HepG2 (cell line): ENCODE results near the gene PPP4R3A. TPM values are rescaled to one million over a fixed set of nuclear protein-coding genes. Genes with fewer than 3 reads are reported as not detected.
A peak's percentile ranks its signal among the peaks of the same experiment; 100 is the strongest.

Experiments used
- ARNTL ChIP-seq: sonication (generic); formaldehyde crosslinking; IDR thresholded peaks from 2 replicates; pipeline ENCODE4 v1.4.0; 2020; ENCODE audit warnings: mild to moderate bottlenecking, missing genetic modification reagents
- HNRNPK ChIP-seq: fragments of 200-400 bp; formaldehyde crosslinking; IDR thresholded peaks from 2 replicates; pipeline ENCODE4 v1.6.1; 2018; ENCODE audit warnings: low read length, low read depth, moderate library complexity, mild to moderate bottlenecking; ENCODE audit not compliant: poor library complexity, severe bottlenecking
- KAT2B ChIP-seq: fragments of 150-350 bp; IDR thresholded peaks from 2 replicates; pipeline ENCODE4 v1.6.1; 2014; ENCODE audit warnings: low read depth, low read length, borderline replicate concordance
- KLF13 ChIP-seq: sonication (generic); formaldehyde crosslinking; IDR thresholded peaks from 2 replicates; pipeline ENCODE4 v1.4.0; 2020; ENCODE audit warnings: mild to moderate bottlenecking, missing genetic modification reagents
- MXI1 ChIP-seq: IDR thresholded peaks from 3 replicates; pipeline ENCODE4 v1.6.1; 2012; ENCODE audit warnings: low read depth, low read length, inconsistent platforms, borderline replicate concordance
- NFRKB ChIP-seq: fragments of 450-650 bp; IDR thresholded peaks from 2 replicates; pipeline ENCODE4 v1.6.1; 2017
- PAWR ChIP-seq: sonication (generic); formaldehyde crosslinking; IDR thresholded peaks from 2 replicates; pipeline ENCODE4 v1.4.0; 2020; ENCODE audit warnings: missing genetic modification reagents, mild to moderate bottlenecking, borderline replicate concordance
- PITX1 ChIP-seq: sonication (generic); formaldehyde crosslinking; IDR thresholded peaks from 2 replicates; pipeline ENCODE4 v1.5.1; 2020; ENCODE audit warnings: mild to moderate bottlenecking, missing genetic modification reagents
- PRDM10 ChIP-seq: sonication (generic); formaldehyde crosslinking; IDR thresholded peaks from 2 replicates; pipeline ENCODE4 v1.4.0; 2020; ENCODE audit warnings: low read depth, missing genetic modification reagents
- RBM22 ChIP-seq: fragments of 200-400 bp; formaldehyde crosslinking; optimal IDR thresholded peaks from 2 replicates; pipeline ENCODE3; 2017; ENCODE audit warnings: mild to moderate bottlenecking, low read length, moderate library complexity
- RNF219 ChIP-seq: sonication (generic); formaldehyde crosslinking; IDR thresholded peaks from 2 replicates; pipeline ENCODE4 v1.5.0; 2020; ENCODE audit warnings: mild to moderate bottlenecking, missing genetic modification reagents
- RXRB ChIP-seq: IDR thresholded peaks from 2 replicates; pipeline ENCODE4 v1.6.1; 2016; ENCODE audit warnings: borderline replicate concordance, missing genetic modification reagents, missing compliant biosample characterization
- THAP9 ChIP-seq: sonication (generic); formaldehyde crosslinking; IDR thresholded peaks from 2 replicates; pipeline ENCODE4; 2020; ENCODE audit warnings: missing genetic modification reagents, mild to moderate bottlenecking, borderline replicate concordance
- ZBTB42 ChIP-seq: sonication (generic); formaldehyde crosslinking; IDR thresholded peaks from 2 replicates; pipeline ENCODE4 v1.5.0; 2020; ENCODE audit warnings: mild to moderate bottlenecking, missing genetic modification reagents
- ZFYVE20 ChIP-seq: sonication (generic); formaldehyde crosslinking; IDR thresholded peaks from 2 replicates; pipeline ENCODE4 v1.8.0; 2023; ENCODE audit warnings: low read depth, mild to moderate bottlenecking, moderate library complexity, missing genetic modification reagents, borderline replicate concordance
- ZNF234 ChIP-seq: sonication (generic); formaldehyde crosslinking; conservative IDR thresholded peaks from 2 replicates; pipeline ENCODE4 v1.5.1; 2020; ENCODE audit warnings: mild to moderate bottlenecking, missing genetic modification reagents
- ZNF556 ChIP-seq: sonication (generic); formaldehyde crosslinking; IDR thresholded peaks from 2 replicates; pipeline ENCODE4 v1.4.0; 2020; ENCODE audit warnings: mild to moderate bottlenecking, missing genetic modification reagents, borderline replicate concordance
- ZNF557 ChIP-seq: sonication (generic); formaldehyde crosslinking; IDR thresholded peaks from 2 replicates; pipeline ENCODE4 v1.4.0; 2020; ENCODE audit warnings: missing genetic modification reagents
- ZNF569 ChIP-seq: sonication (generic); formaldehyde crosslinking; IDR thresholded peaks from 2 replicates; pipeline ENCODE4 v1.5.0; 2020; ENCODE audit warnings: mild to moderate bottlenecking, missing genetic modification reagents, moderate library complexity, borderline replicate concordance
- polyA plus RNA-seq, 8 experiments: library from polyadenylated mRNA; depleted of rRNA in 3 of 8; stranded (reverse) in 7 of 8; unstranded in 1 of 8; fragments of >200 nt; fragmentation: Illumina TruSeq in 4 of 8; extraction: Trizol in 4 of 8; gene quantifications; 2 replicates each; pipeline versions ENCODE4 v1.2.1 to v1.2.3, GENCODE V29; 2011 to 2016; ENCODE audit warnings: low read depth in 4 of 8, missing spikeins in 1 of 8, mixed read lengths in 1 of 8; ENCODE audit not compliant: insufficient read depth in 1 of 8
- total RNA-seq, 5 experiments: library from RNA; depleted of rRNA; stranded (reverse); fragments of >200 nt; fragmentation: Illumina TruSeq; extraction: Trizol; gene quantifications; 2 replicates each; pipeline ENCODE4 v1.2.3, GENCODE V29; 2016; ENCODE audit warnings: low read depth in 1 of 5

The PPP4R3A gene
- total and polyA plus RNA-seq, 2 of the 13 experiments (the other 11 are each of a cell fraction or from before 2014, with no cell fraction given): 22.5 to 57.4 TPM

GRCh38 chr14:91510171-91511042 is at the start of gene PPP4R3A (continued):
- peak; percentile 67 for TF ChIP-seq HNRNPK
- TF ChIP-seq NFRKB: peak; percentile 96
- 0 out of 2 replicates have a peak, but pooled peaks have one; percentile 48 for TF ChIP-seq PITX1 (CRISPR knock-in tag)
- TF ChIP-seq ZNF234 (CRISPR knock-in tag): peak; percentile 60
- peak; percentile 88; the same call in 1 of the 2 replicates for TF ChIP-seq ZNF556 (CRISPR knock-in tag)
- peak; percentile 49 for TF ChIP-seq RXRB (CRISPR knock-in tag)
- no peak for TF ChIP-seq KAT2B
- no peak; the same call in 1 of the 2 replicates for TF ChIP-seq KLF13 (CRISPR knock-in tag)
- TF ChIP-seq ZNF557 (CRISPR knock-in tag): no peak
- TF ChIP-seq RNF219 (CRISPR knock-in tag): 0 out of 2 replicates have a peak, but pooled peaks have one; percentile 75
- peak; percentile 53 for TF ChIP-seq RBM22
- 0 out of 2 replicates have a peak, but pooled peaks have one; percentile 16 for TF ChIP-seq ARNTL
- TF ChIP-seq THAP9 (CRISPR knock-in tag): peak; percentile 93
- peak; percentile 89 for TF ChIP-seq ZFYVE20 (CRISPR knock-in tag)
- peak; percentile 91; the same call in 2 of the 3 replicates for TF ChIP-seq MXI1
- TF ChIP-seq ZNF569 (CRISPR knock-in tag): peak; percentile 63; the same call in 1 of the 2 replicates
- TF ChIP-seq PRDM10 (CRISPR knock-in tag): peak; percentile 59; the same call in 1 of the 2 replicates
- TF ChIP-seq PAWR (CRISPR knock-in tag): no peak
- TF ChIP-seq ZBTB42: peak; percentile 83; the same call in 1 of the 2 replicates
